HCT116 (cell line): ENCODE data around the gene AAK1. TPM values are rescaled to one million over a fixed set of nuclear protein-coding genes. Genes with fewer than 3 reads are reported as not detected.

Source experiments
- ATAC-seq: fragments of 200-7000 bp; cut with Tn5 transposase; 2 replicates; pipeline ENCODE4 v1.9.1; 2020; ENCODE audit warnings: mild to moderate bottlenecking, moderate library complexity
- BruUV-seq: library from RNA; stranded (reverse); fragments of 400-500 nt; replicated peaks from 2 replicates; lab custom pipeline; 2021; lab: Mats Ljungman, UMichigan
- CTCF ChIA-PET: fragments of 300-600 bp; sonication (Branson Sonifier 250); formaldehyde crosslinking; loops from one replicate; lab custom pipeline; 2021; ENCODE audit warnings: antibody characterized with exemption; lab: Charles Lee
- POLR2A ChIA-PET: fragments of 300-600, 350-600 bp; sonication (Branson Sonifier 250); formaldehyde crosslinking; loops from one replicate; lab custom pipeline; 2021; ENCODE audit warnings: antibody characterized with exemption; lab: Charles Lee
- RAD21 ChIA-PET, 2 experiments: fragments of 300-600 bp; sonication (Branson Sonifier 250); formaldehyde crosslinking; loops; one replicate each; lab custom pipeline; 2023; ENCODE audit warnings: low total read pairs in 2 of 2; ENCODE audit not compliant: uncharacterized antibody in 2 of 2, unreplicated experiment in 2 of 2, low non-redundant PET in 1 of 2; lab: Charles Lee
- DNase-seq: peaks from one replicate; pipeline ENCODE4 v3.0.0-alpha.2; 2010; ENCODE audit warnings: low read depth, low spot score
- H2AFZ ChIP-seq: fragments of 200-600 bp; shearing (Covaris generic), sonication (generic); 2 replicates; pipeline ENCODE4 v1.6.1; 2017; ENCODE audit warnings: low read depth, mixed run types, mixed read lengths, antibody characterized with exemption, low read length; ENCODE audit not compliant: poor library complexity, severe bottlenecking
- H3K27ac ChIP-seq: 2 replicates; pipeline ENCODE4 v1.5.1; 2012; ENCODE audit warnings: low read depth, low read length
- H3K27me3 ChIP-seq: fragments of 200-600 bp; sonication (generic); 2 replicates; pipeline ENCODE4 v1.6.1; 2016; ENCODE audit warnings: mixed run types, low read length, mixed read lengths; ENCODE audit not compliant: insufficient read depth
- H3K36me3 ChIP-seq, 2 experiments: fragments of 200-500 bp in 1 of 2; fragments of 200-600 bp in 1 of 2; sonication (Bioruptor generic) in 1 of 2; sonication (generic) in 1 of 2; 2 replicates each; pipeline versions ENCODE4 v1.5.1 to v1.6.1; 2014 to 2016; ENCODE audit warnings: low read length in 2 of 2, inconsistent platforms in 1 of 2, mixed read lengths in 1 of 2, mixed run types in 1 of 2; ENCODE audit not compliant: insufficient read depth in 2 of 2, control insufficient read depth in 1 of 2
- H3K4me1 ChIP-seq, 2 experiments: fragments of 200-600 bp in 1 of 2; sonication (generic) in 1 of 2; 2 replicates each; pipeline versions ENCODE4 v1.5.1 to v1.6.1; 2012 to 2017; ENCODE audit warnings: low read length in 2 of 2, inconsistent platforms in 1 of 2, mild to moderate bottlenecking in 1 of 2, mixed read lengths in 1 of 2, mixed run types in 1 of 2, moderate library complexity in 1 of 2; ENCODE audit not compliant: insufficient read depth in 2 of 2, control insufficient read depth in 1 of 2
- H3K4me2 ChIP-seq: fragments of 200-600 bp; sonication (generic); 2 replicates; pipeline ENCODE4 v1.6.1; 2017; ENCODE audit warnings: mixed run types, low read length, mixed read lengths
- H3K4me3 ChIP-seq, 2 experiments: fragments of 200-600 bp in 1 of 2; sonication (generic) in 1 of 2; replicated peaks in 1 of 2; 2 replicates each; pipeline ENCODE4 v1.5.1; 2011 to 2016; ENCODE audit warnings: low read length in 2 of 2, control low read depth in 1 of 2, low read depth in 1 of 2, mild to moderate bottlenecking in 1 of 2, mixed read lengths in 1 of 2, mixed run types in 1 of 2
- H3K79me2 ChIP-seq: fragments of 200-600 bp; sonication (generic); 2 replicates; pipeline ENCODE4 v1.6.1; 2017; ENCODE audit warnings: mild to moderate bottlenecking, mixed run types, low read length, moderate library complexity, mixed read lengths; ENCODE audit not compliant: insufficient read depth
- H3K9ac ChIP-seq: fragments of 200-600 bp; sonication (generic); 2 replicates; pipeline ENCODE4 v1.6.1; 2016; ENCODE audit warnings: low read length, mixed read lengths
- H3K9me2 ChIP-seq: fragments of 200-600 bp; sonication (generic), shearing (Covaris generic); 2 replicates; pipeline ENCODE4 v1.6.1; 2017; ENCODE audit warnings: mixed run types, mild to moderate bottlenecking, moderate library complexity; ENCODE audit not compliant: insufficient read depth
- H3K9me3 ChIP-seq, 2 experiments: fragments of 200-500 bp in 1 of 2; fragments of 200-600 bp in 1 of 2; sonication (Bioruptor generic) in 1 of 2; sonication (generic) in 1 of 2; 2 replicates each; pipeline ENCODE4 v1.6.1; 2014 to 2017; ENCODE audit warnings: low read length in 2 of 2, mixed read lengths in 2 of 2, inconsistent platforms in 1 of 2, low read depth in 1 of 2, mild to moderate bottlenecking in 1 of 2, mixed run types in 1 of 2, moderate library complexity in 1 of 2; ENCODE audit not compliant: control insufficient read depth in 1 of 2, insufficient read depth in 1 of 2
- H4K20me1 ChIP-seq: fragments of 200-600 bp; sonication (generic), shearing (Covaris generic); 2 replicates; pipeline ENCODE4 v1.6.1; 2017; ENCODE audit warnings: mixed run types, mild to moderate bottlenecking, moderate library complexity; ENCODE audit not compliant: insufficient read depth
- EGR1 ChIP-seq: IDR thresholded peaks from 2 replicates; pipeline ENCODE4 v1.6.1; 2012; ENCODE audit warnings: low read depth
- ELF1 ChIP-seq: IDR thresholded peaks from 2 replicates; pipeline ENCODE4 v1.6.1; 2012; ENCODE audit warnings: low read depth, borderline replicate concordance
- EZH2 ChIP-seq: fragments of 200-600 bp; sonication (generic); IDR thresholded peaks from 2 replicates; pipeline ENCODE4 v1.6.1; 2017; ENCODE audit warnings: antibody characterized with exemption, mixed run types
- FOSL1 ChIP-seq: IDR thresholded peaks from 2 replicates; pipeline ENCODE4 v1.6.1; 2012; ENCODE audit warnings: low read depth
- MAX ChIP-seq: IDR thresholded peaks from 2 replicates; pipeline ENCODE4 v1.6.1; 2012
- POLR2A ChIP-seq: IDR thresholded peaks from 2 replicates; pipeline ENCODE4 v1.7.0; 2011; ENCODE audit warnings: borderline replicate concordance; ENCODE audit not compliant: insufficient read depth, insufficient read length; ENCODE audit errors: extremely low read depth
- RAD21 ChIP-seq: IDR thresholded peaks from 2 replicates; pipeline ENCODE4 v1.6.1; 2012; ENCODE audit warnings: low read depth, mild to moderate bottlenecking
- SIN3A ChIP-seq: IDR thresholded peaks from 2 replicates; pipeline ENCODE4 v1.6.1; 2012; ENCODE audit warnings: low read depth
- SP1 ChIP-seq: IDR thresholded peaks from 2 replicates; pipeline ENCODE4 v1.6.1; 2012; ENCODE audit warnings: low read depth
- SRF ChIP-seq: IDR thresholded peaks from 2 replicates; pipeline ENCODE4 v1.6.1; 2012; ENCODE audit warnings: low read depth
- TCF7L2 ChIP-seq: IDR thresholded peaks from 2 replicates; pipeline ENCODE4 v1.7.0; 2011; ENCODE audit warnings: borderline replicate concordance, inconsistent platforms; ENCODE audit not compliant: insufficient read depth, insufficient read length; ENCODE audit errors: extremely low read depth
- ZNF274 ChIP-seq: fragments of 200-500 bp; sonication (Bioruptor generic); IDR thresholded peaks from 2 replicates; pipeline ENCODE4 v1.6.1; 2014; ENCODE audit warnings: mild to moderate bottlenecking, low read depth, low read length, inconsistent platforms
- intact Hi-C: fragments of 100-400 bp; cut with micrococcal nuclease; formaldehyde crosslinking; loops from 2 replicates; pipeline ENCODE4 v1.10.0; 2022
- total RNA-seq: library from RNA; stranded (reverse); gene quantifications from one replicate; pipeline ENCODE4 v1.2.1, GENCODE V29; 2021; ENCODE audit not compliant: unreplicated experiment
- TF ChIP-seq, protein P1 (sequence below): IDR thresholded peaks from 2 replicates; pipeline ENCODE4 v1.6.1; 2011; ENCODE audit warnings: mild to moderate bottlenecking, low read length, moderate library complexity; ENCODE audit not compliant: insufficient replicate concordance; ENCODE audit errors: extremely low read depth
- TF ChIP-seq, protein P2 (sequence below): IDR thresholded peaks from 2 replicates; pipeline ENCODE4 v1.6.1; 2012

Gene AAK1
- total RNA-seq, 1 experiment from 2014 or later = 32.0 TPM

- intact Hi-C loops = no loop called here
- TF ChIP-seq SRF (no peak), RAD21 (no peak), EZH2 (no peak), ZNF274 (no peak), TCF7L2 (no peak), ELF1 (no peak), SIN3A (no peak), FOSL1 (no peak)
- TF ChIP-seq, protein P1, sequence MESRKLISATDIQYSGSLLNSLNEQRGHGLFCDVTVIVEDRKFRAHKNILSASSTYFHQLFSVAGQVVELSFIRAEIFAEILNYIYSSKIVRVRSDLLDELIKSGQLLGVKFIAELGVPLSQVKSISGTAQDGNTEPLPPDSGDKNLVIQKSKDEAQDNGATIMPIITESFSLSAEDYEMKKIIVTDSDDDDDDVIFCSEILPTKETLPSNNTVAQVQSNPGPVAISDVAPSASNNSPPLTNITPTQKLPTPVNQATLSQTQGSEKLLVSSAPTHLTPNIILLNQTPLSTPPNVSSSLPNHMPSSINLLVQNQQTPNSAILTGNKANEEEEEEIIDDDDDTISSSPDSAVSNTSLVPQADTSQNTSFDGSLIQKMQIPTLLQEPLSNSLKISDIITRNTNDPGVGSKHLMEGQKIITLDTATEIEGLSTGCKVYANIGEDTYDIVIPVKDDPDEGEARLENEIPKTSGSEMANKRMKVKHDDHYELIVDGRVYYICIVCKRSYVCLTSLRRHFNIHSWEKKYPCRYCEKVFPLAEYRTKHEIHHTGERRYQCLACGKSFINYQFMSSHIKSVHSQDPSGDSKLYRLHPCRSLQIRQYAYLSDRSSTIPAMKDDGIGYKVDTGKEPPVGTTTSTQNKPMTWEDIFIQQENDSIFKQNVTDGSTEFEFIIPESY = no peak
- no peaks in the 10 kb centered on the region for H3K4me1 ChIP-seq
- ChIA-PET POLR2A (no interaction called here), RAD21 (no interaction called here), CTCF (no interaction called here)
- DNase-seq (no peak), ATAC-seq (no peak)
- no peaks in the 10 kb centered on the region for H4K20me1 ChIP-seq
- no peaks in the 10 kb centered on the region for H3K79me2 ChIP-seq
- no peak overlapping the region for H3K4me3 ChIP-seq
- BruUV-seq = no TSS peak
- H3K9me3 ChIP-seq = no peaks in the 10 kb centered on the region
- H2AFZ ChIP-seq = no peak overlapping the region
- no peak overlapping the region for H3K9ac ChIP-seq
- no peaks in the 10 kb centered on the region for H3K9me2 ChIP-seq
- no peaks in the 10 kb centered on the region for H3K36me3 ChIP-seq
- no peak overlapping the region for H3K27ac ChIP-seq
- H3K27me3 ChIP-seq = no peaks in the 10 kb centered on the region
- no peak overlapping the region for H3K4me2 ChIP-seq
These were observed 162.1 kb downstream of the AAK1 start for GRCh38 chr2:69481421-69481820.

GRCh38 chr2:69477627-69478026 is 165.9 kb downstream of the AAK1 start:
- H4K20me1 ChIP-seq = no peaks in the 10 kb centered on the region
- TF ChIP-seq RAD21 = no peak
- no peak for TF ChIP-seq EGR1
- TF ChIP-seq POLR2A = no peak
- no peak for TF ChIP-seq EZH2
- TF ChIP-seq TCF7L2 = no peak
- TF ChIP-seq, protein P2, sequence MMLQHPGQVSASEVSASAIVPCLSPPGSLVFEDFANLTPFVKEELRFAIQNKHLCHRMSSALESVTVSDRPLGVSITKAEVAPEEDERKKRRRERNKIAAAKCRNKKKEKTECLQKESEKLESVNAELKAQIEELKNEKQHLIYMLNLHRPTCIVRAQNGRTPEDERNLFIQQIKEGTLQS = no peak
- no peak for TF ChIP-seq MAX
- TF ChIP-seq SP1 = no peak
- ChIA-PET CTCF (no interaction called here), POLR2A (no interaction called here), RAD21 (no interaction called here)
- H3K27ac ChIP-seq = no peak overlapping the region
- ATAC-seq (no peak), DNase-seq (no peak)
- no peaks in the 10 kb centered on the region for H3K9me3 ChIP-seq
- no peak overlapping the region for H3K4me3 ChIP-seq
- no peaks in the 10 kb centered on the region for H3K36me3 ChIP-seq
- H3K4me2 ChIP-seq = no peak overlapping the region
- H3K79me2 ChIP-seq = no peaks in the 10 kb centered on the region
- H2AFZ ChIP-seq = no peak overlapping the region
- H3K9me2 ChIP-seq = no peaks in the 10 kb centered on the region
- H3K27me3 ChIP-seq = no peaks in the 10 kb centered on the region
- H3K9ac ChIP-seq = no peak overlapping the region
- no TSS peak for BruUV-seq
- intact Hi-C loops = no loop called here
- H3K4me1 ChIP-seq = no peaks in the 10 kb centered on the region
